HG02840 (cell line): Measurements from ENCODE around the gene ZNF605.
"Not testable (repeated sequence)": the region's sequence is repeated elsewhere in the genome, so short reads cannot be mapped to it uniquely, and the experiment has no call there.

ENCODE experiments used
- ATAC-seq: cut with Tn5 transposase; IDR thresholded peaks from one replicate; pipeline ENCODE4 v1.9.1; 2021; ENCODE audit warnings: mild to moderate bottlenecking, moderate library complexity, moderate number of reproducible peaks; ENCODE audit not compliant: unreplicated experiment, low FRiP score

ZNF605 gene

GRCh38 chr12:132956011-132956788, at the start of gene ZNF605:
Gene ZNF605 (minus strand): TSS chr12:132956306. CDS start chr12:132945635, 10,671 bp downstream.
- ATAC-seq = peak; percentile 91

- ATAC-seq = no peak
Measured at GRCh38 chr12:132998741-132999140, 42.6 kb upstream of the ZNF605 start.

GRCh38 chr12:132986885-132987225, 30.7 kb upstream of the ZNF605 start:
- no peak for ATAC-seq

- ATAC-seq = peak; percentile 99
Measured at GRCh38 chr12:132986001-132986884, 30.1 kb upstream of the ZNF605 start, which contains the start of gene ZNF26. Gene ZNF26 (plus strand): TSS chr12:132986367. CDS start chr12:132986841, 474 bp downstream.

GRCh38 chr12:132976870-132977269, 20.8 kb upstream of the ZNF605 start:
- ATAC-seq = not testable (repeated sequence)

- ATAC-seq = no peak
Measured at GRCh38 chr12:132972374-132972773, 16.3 kb upstream of the ZNF605 start.

- ATAC-seq = no peak
Measured at GRCh38 chr12:132967736-132968135, 11.6 kb upstream of the ZNF605 start.

GRCh38 chr12:132966676-132967415, 10.7 kb upstream of the ZNF605 start:
- no peak for ATAC-seq

GRCh38 chr12:132965796-132966195, 9.7 kb upstream of the ZNF605 start:
- ATAC-seq = no peak

- not testable (repeated sequence) for ATAC-seq
Measured at GRCh38 chr12:132963947-132964346, 7.8 kb upstream of the ZNF605 start.

GRCh38 chr12:132961790-132962189, 5.7 kb upstream of the ZNF605 start:
- ATAC-seq = not testable (repeated sequence)

GRCh38 chr12:132955094-132956010, 754 bp downstream of the ZNF605 start:
- ATAC-seq = peak; percentile 23

- ATAC-seq = no peak
Measured at GRCh38 chr12:132954471-132955048, 1.5 kb downstream of the ZNF605 start.

GRCh38 chr12:132953771-132954170, 2.3 kb downstream of the ZNF605 start:
- ATAC-seq = no peak

GRCh38 chr12:132953163-132953425, 3.0 kb downstream of the ZNF605 start:
- no peak for ATAC-seq

- no peak for ATAC-seq
Measured at GRCh38 chr12:132952371-132953162, 3.5 kb downstream of the ZNF605 start.

GRCh38 chr12:132951649-132952048, 4.5 kb downstream of the ZNF605 start:
- no peak for ATAC-seq

- ATAC-seq = no peak
Measured at GRCh38 chr12:132950844-132951535, 5.1 kb downstream of the ZNF605 start.
